NCI-H345 (cell line): ENCODE measurements around the gene CTNNB1.

Experiments used
- DNase-seq: peaks from one replicate; lab custom pipeline; 2025; lab: John Stamatoyannopoulos, UW

CTNNB1 gene

DNA sequence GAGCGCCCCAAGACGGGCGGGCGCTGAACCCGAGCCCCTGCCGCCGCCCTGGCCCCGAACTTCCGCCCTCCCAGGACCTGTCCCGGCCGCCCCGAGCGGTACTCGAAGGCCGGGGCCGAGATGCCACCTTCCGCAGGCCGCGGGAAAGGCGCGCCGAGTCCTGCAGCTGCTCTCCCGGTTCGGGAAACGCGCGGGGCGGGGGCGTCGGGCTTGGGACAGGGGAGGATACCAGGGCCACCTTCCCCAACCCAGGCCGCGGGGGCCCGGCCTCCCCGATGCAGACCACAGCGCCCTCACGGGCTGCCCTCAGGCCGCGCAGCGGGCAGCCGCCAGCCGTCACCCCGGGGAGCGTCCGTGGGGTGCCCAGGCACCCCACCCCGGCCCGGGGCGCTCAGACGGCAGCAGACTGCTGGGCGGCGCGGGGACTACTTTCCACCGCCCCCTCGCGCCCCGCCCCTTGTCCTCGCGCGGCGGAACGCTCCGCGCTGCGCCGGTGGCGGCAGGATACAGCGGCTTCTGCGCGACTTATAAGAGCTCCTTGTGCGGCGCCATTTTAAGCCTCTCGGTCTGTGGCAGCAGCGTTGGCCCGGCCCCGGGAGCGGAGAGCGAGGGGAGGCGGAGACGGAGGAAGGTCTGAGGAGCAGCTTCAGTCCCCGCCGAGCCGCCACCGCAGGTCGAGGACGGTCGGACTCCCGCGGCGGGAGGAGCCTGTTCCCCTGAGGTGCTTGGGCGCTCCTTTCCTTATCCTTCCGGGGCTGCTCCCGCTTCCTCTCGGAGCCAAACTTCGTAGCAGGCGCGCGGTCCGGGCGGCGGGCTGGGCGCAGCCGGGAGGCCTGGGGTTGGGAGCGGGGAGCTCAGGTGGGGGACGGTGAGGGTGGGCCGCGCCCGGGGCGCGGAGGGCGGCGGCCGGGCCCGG is at the start of gene CTNNB1:
TSS of gene CTNNB1 (plus strand) at position 556 of the 916 bp plus-strand sequence. CDS start 24,564 bp downstream, outside the sequence.
- peak; percentile 87 for DNase-seq

DNA sequence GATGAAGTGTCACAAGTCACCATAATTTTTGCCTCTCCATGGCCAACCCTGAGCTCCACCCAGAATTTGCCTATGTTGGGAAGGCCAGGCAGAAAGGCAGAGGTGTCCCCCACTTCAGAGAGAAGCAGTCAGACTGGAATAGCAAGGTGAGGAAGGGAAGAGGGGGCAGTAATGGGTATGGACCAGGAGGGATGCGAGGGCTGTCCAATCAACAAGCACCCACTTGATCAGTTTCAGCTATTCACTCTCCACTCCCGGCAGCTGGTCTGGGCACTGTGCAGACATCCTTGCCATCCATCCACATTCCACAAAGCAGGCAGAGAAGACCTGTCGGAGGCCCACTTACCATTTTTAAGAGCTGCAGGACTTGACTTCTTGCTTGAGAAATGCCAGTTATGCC is 43.5 kb upstream of the CTNNB1 start:
- DNase-seq: no peak

- DNase-seq: no peak
These were observed 40.4 kb upstream of the CTNNB1 start for GRCh38 chr3:41158947-41159346.

GRCh38 chr3:41159588-41160189 is 39.6 kb upstream of the CTNNB1 start:
- no peak for DNase-seq

DNA sequence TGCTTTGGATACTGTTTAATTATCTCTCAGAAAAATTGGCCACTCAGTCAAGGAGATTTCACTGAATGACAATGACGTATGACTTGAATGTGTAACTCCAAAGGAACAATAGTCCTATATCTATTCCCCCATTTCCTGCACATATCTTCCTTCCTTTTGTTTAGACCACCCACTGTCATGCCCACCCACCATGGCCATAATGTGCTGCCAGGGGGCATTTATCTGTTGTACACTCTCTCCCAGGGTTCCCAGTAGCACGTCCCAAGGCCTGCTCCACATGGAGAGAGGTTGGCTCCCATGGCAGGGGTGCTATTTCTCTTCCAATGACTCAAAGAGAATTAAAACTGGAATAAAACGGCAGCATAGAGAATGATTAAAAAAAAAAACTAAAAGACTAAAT is 36.8 kb upstream of the CTNNB1 start:
- no peak for DNase-seq

- DNase-seq: no peak
These were observed 36.3 kb upstream of the CTNNB1 start for GRCh38 chr3:41163006-41163405.

DNA sequence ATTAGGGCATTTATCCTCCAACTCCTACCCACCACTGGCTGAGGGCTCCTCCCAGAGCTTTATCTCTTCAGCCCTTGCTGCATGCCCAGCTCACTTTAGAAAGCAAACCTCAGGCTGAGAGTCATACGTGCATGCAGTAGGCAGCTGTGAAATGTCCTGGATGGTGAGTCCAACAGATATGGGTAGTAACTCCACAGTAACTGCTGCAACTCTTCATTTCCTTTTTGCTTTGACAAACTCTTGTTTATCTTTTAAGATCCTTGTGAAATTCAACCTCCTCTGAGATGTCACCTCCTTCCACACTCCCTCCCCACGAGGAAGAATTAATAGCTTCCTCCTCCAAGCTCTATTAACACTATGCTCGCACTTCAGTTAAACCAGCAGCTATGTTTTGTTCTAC is 35.9 kb upstream of the CTNNB1 start:
- DNase-seq: no peak

GRCh38 chr3:41164777-41165176 is 34.5 kb upstream of the CTNNB1 start:
- DNase-seq: no peak

- no peak for DNase-seq
These were observed 31.4 kb upstream of the CTNNB1 start for GRCh38 chr3:41167722-41168497.

DNA sequence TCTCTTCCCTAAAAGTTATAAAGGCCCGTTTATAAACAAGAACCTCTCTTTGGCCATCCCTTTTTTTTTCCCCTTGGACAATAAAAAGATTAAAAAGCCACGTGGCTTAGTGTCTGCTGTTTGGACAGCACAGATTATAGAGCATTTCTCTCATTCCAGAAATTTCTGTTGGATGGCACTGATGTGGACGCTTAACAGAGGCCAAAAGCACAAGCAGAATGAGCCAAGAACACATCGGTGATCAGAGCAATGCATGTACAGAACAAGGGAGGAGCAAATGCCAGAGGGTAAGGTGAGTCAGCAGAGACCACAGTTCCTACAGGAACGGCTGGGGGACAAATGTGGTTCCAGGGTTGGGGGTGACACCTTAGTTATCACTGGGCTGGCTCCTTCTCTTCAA is 30.3 kb upstream of the CTNNB1 start:
- no peak for DNase-seq

- no peak for DNase-seq
These were observed 25.1 kb upstream of the CTNNB1 start for GRCh38 chr3:41173926-41174885.

- DNase-seq: no peak
These were observed 23.9 kb upstream of the CTNNB1 start for GRCh38 chr3:41175365-41175764.

DNA sequence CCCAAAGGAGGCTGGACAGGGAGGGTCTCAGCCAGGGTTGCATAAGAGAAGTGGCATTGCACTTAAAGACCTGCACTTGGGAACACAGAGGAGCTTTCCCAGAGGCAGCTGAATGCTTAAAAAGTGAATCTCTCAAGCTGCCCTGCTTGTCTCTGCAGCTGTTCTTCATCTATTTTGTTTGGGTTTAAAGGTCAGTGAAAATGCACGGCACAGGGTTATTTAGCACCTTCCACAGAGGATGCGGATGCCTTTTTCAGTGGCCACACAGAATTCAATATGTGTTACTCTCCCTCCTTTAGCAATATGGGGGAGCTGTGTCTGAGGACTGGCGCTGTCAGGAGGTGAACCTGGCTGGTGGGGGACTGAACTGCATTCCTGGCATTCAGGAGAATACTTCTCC is 22.7 kb upstream of the CTNNB1 start:
- DNase-seq: no peak

DNA sequence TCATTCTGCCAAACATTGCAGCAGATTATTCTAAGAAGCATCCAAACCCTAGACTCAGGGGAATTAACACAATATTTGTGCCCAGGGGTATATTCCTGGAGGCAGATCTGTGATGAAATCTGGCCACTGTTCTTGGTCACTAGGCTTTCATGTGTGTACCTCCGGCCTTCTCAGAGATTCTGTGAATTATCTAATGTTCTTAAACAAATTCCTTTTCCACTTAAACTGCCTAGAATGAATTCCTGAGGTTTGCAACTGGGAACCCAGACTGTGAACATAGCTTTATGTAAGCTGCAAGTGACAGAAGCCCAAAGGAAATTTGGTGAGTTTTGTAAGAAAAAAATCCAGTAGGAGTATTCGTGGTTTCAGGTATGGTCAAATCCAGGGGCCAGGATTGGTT is 20.7 kb upstream of the CTNNB1 start:
- no peak for DNase-seq

DNA sequence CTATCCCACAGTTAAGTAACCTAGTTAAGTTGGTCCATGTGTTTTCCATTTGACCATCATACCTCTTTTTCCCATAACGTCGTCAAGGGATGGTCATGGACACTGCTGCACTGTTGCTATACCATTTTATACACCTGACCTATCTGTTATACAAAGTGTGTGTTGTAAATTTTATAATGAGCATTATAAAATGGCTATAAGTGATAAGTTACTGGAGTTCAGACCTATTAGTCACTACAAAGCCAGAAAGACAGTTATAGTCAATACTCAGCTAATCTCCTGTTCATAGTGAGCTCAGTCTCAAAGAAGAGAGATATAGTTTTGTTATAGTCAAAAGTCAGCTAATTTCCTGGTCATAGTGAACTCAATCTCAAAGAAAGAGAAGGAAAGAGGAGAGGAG is 18.9 kb upstream of the CTNNB1 start:
- no peak for DNase-seq

DNA sequence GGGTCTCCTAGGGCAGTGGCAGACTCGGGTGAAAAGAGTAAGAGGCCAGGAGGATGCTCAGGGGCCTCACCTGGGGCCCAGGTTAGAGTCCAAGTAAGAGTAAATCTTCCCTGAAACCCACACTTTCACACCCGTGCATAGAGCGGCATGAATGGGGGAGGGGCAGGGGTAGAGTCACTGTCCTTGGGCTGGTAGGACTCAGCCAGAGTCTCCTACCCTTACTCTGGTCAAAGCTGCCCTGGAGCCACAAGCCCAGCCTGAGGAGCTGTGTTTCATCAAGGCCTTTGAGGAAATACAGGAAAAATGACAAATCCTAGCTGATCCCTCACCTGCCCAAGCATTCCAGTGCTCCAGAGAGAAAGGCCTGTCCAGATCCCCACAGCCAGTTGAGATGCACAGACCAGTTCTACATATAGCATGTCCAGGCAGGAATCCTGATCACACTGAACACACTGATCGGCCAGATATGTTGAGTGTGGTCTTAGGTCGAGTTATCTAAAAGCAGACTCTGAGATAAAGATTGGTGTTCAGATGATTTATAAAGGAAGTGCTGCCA is 16.7 kb upstream of the CTNNB1 start:
- no peak for DNase-seq

- no peak for DNase-seq
These were observed 14.9 kb upstream of the CTNNB1 start for GRCh38 chr3:41184394-41184793.

GRCh38 chr3:41186297-41186696 is 13.0 kb upstream of the CTNNB1 start:
- DNase-seq: no peak

- no peak for DNase-seq
These were observed 11.0 kb upstream of the CTNNB1 start for GRCh38 chr3:41188306-41188705.

- DNase-seq: no peak
These were observed 8.6 kb upstream of the CTNNB1 start for GRCh38 chr3:41190509-41191284.
